Measurements from ENCODE around the gene MBD5.

DNA sequence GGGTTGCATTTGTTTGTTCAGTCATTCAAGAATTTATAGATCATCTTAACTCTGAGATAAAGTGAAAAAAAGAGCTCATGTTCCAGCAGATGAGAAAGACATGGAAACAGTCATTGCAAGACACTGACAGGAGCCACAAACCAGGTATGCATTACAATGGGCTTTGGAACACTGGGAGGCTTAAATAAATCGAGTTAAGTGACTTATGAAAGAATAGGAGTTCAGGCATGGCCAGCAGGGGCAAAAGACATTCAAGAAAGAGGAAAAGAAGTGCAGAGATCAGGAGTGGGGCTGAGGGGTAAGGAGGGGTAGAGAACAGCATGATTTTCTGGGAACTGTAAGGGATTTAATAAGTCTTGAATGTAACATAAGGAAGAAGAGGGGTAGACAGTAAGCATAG lies 502.4 kb downstream of the MBD5 start:
- TF ChIP-seq, protein P1, sequence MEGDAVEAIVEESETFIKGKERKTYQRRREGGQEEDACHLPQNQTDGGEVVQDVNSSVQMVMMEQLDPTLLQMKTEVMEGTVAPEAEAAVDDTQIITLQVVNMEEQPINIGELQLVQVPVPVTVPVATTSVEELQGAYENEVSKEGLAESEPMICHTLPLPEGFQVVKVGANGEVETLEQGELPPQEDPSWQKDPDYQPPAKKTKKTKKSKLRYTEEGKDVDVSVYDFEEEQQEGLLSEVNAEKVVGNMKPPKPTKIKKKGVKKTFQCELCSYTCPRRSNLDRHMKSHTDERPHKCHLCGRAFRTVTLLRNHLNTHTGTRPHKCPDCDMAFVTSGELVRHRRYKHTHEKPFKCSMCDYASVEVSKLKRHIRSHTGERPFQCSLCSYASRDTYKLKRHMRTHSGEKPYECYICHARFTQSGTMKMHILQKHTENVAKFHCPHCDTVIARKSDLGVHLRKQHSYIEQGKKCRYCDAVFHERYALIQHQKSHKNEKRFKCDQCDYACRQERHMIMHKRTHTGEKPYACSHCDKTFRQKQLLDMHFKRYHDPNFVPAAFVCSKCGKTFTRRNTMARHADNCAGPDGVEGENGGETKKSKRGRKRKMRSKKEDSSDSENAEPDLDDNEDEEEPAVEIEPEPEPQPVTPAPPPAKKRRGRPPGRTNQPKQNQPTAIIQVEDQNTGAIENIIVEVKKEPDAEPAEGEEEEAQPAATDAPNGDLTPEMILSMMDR (IDR thresholded peaks at IDR 0.05) = peak; percentile 21
- TF ChIP-seq EZH2 (IDR thresholded peaks at IDR 0.05) (no peak), EZH2phosphoT487 (IDR thresholded peaks at IDR 0.05) (no peak)

Measured in neural progenitor cell (in vitro differentiated cells).